HEK293T (cell line): ENCODE results near the gene DLAT.

Experiments used
- ARNT ChIP-seq: fragments of 450-650 bp; IDR thresholded peaks from 2 replicates; pipeline ENCODE4 v1.6.1; 2017; ENCODE audit warnings: mild to moderate bottlenecking
- BHLHE40 ChIP-seq: fragments of 450-650 bp; IDR thresholded peaks from 2 replicates; pipeline ENCODE4 v1.6.1; 2016; ENCODE audit warnings: mild to moderate bottlenecking, moderate library complexity, borderline replicate concordance
- ELF4 ChIP-seq: fragments of 450-650 bp; IDR thresholded peaks from 2 replicates; pipeline ENCODE4 v1.6.1; 2017; ENCODE audit warnings: antibody characterized with exemption
- FOXA1 ChIP-seq: fragments of 450-650 bp; IDR thresholded peaks from 2 replicates; pipeline ENCODE4 v1.6.1; 2016; ENCODE audit warnings: mild to moderate bottlenecking
- FOXK2 ChIP-seq: fragments of 450-650 bp; IDR thresholded peaks from 2 replicates; pipeline ENCODE4 v1.6.1; 2016; ENCODE audit warnings: mild to moderate bottlenecking
- FOXM1 ChIP-seq: fragments of 450-650 bp; IDR thresholded peaks from 2 replicates; pipeline ENCODE4 v1.6.1; 2017; ENCODE audit warnings: mild to moderate bottlenecking, borderline replicate concordance
- HDGF ChIP-seq: fragments of 450-650 bp; IDR thresholded peaks from 2 replicates; pipeline ENCODE4 v1.6.1; 2017; ENCODE audit warnings: antibody characterized with exemption, borderline replicate concordance
- PKNOX1 ChIP-seq: fragments of 450-650 bp; IDR thresholded peaks from 2 replicates; pipeline ENCODE4 v1.6.1; 2016
- SP1 ChIP-seq: fragments of 450-650 bp; IDR thresholded peaks from 2 replicates; pipeline ENCODE4 v1.6.1; 2017
- SUZ12 ChIP-seq: fragments of 450-650 bp; IDR thresholded peaks from 2 replicates; pipeline ENCODE4 v1.6.1; 2016; ENCODE audit warnings: mild to moderate bottlenecking
- TARDBP ChIP-seq: fragments of 450-650 bp; IDR thresholded peaks from 2 replicates; pipeline ENCODE4 v1.6.1; 2016
- ZNF384 ChIP-seq: fragments of 450-650 bp; IDR thresholded peaks from 2 replicates; pipeline ENCODE4 v1.6.1; 2016

- no peak for TF ChIP-seq SUZ12
- no peak for TF ChIP-seq FOXM1
- TF ChIP-seq BHLHE40: no peak
- TF ChIP-seq SP1: no peak
- no peak for TF ChIP-seq ARNT
- TF ChIP-seq PKNOX1: no peak
- TF ChIP-seq ZNF384: no peak
- TF ChIP-seq HDGF: no peak
- TF ChIP-seq ELF4: no peak
- TF ChIP-seq FOXA1: no peak
- no peak for TF ChIP-seq FOXK2
- TF ChIP-seq TARDBP: no peak
These were observed 37.7 kb downstream of the DLAT start for GRCh38 chr11:112062923-112063322.
